Keratinocyte (primary cell): Measurements from ENCODE around the gene SESN3. TPM values are rescaled to one million over a fixed set of nuclear protein-coding genes. Genes with fewer than 3 reads are reported as not detected.

Experiments used
- DNase-seq: peaks from one replicate; pipeline ENCODE4 v3.0.0-alpha.2; 2011; ENCODE audit warnings: low read depth, missing footprints, low spot score
- FAIRE-seq: peaks from 2 replicates; lab custom pipeline; 2011; peaks lifted over from hg19 to GRCh38; lab: Jason Lieb, UNC
- H2AFZ ChIP-seq: 2 replicates; pipeline ENCODE4 v1.6.0; 2012; ENCODE audit warnings: low read length, control low read depth, inconsistent platforms; ENCODE audit not compliant: control insufficient read depth
- H3K27ac ChIP-seq: 2 replicates; pipeline ENCODE4 v1.5.1; 2011; ENCODE audit warnings: low read length; ENCODE audit not compliant: control insufficient read depth, insufficient read depth
- H3K27me3 ChIP-seq: 3 replicates; pipeline ENCODE4 v1.6.0; 2011; ENCODE audit warnings: low read length; ENCODE audit not compliant: control insufficient read depth, insufficient read depth; ENCODE audit errors: extremely low read depth
- H3K36me3 ChIP-seq, 2 experiments: 2 replicates in 1 of 2; 3 replicates in 1 of 2; pipeline ENCODE4 v1.5.1; 2011; ENCODE audit warnings: low read length in 2 of 2, mild to moderate bottlenecking in 1 of 2; ENCODE audit not compliant: control insufficient read depth in 2 of 2, insufficient read depth in 2 of 2; ENCODE audit errors: extremely low read depth in 1 of 2
- H3K4me1 ChIP-seq: 3 replicates; pipeline ENCODE4 v1.5.1; 2011; ENCODE audit warnings: low read length; ENCODE audit not compliant: control insufficient read depth, insufficient read depth; ENCODE audit errors: extremely low read depth
- H3K4me2 ChIP-seq: 3 replicates; pipeline ENCODE4 v1.6.0; 2011; ENCODE audit warnings: low read depth, low read length; ENCODE audit not compliant: control insufficient read depth, insufficient read depth; ENCODE audit errors: extremely low read depth
- H3K4me3 ChIP-seq, 3 experiments: fragments of 200-600 bp in 1 of 3; sonication (generic) in 1 of 3; 2 replicates in 2 of 3; 3 replicates in 1 of 3; pipeline ENCODE4 v1.5.1; 2011 to 2016; ENCODE audit warnings: low read length in 3 of 3, mild to moderate bottlenecking in 3 of 3, control low read depth in 2 of 3, inconsistent platforms in 1 of 3, low read depth in 1 of 3, mixed read lengths in 1 of 3, mixed run types in 1 of 3, moderate library complexity in 1 of 3; ENCODE audit not compliant: control insufficient read depth in 2 of 3, insufficient read depth in 2 of 3; ENCODE audit errors: extremely low read depth in 1 of 3
- H3K79me2 ChIP-seq: 2 replicates; pipeline ENCODE4 v1.6.0; 2012; ENCODE audit warnings: low read length; ENCODE audit not compliant: control insufficient read depth, insufficient read depth
- H3K9ac ChIP-seq: 3 replicates; pipeline ENCODE4 v1.6.0; 2011; ENCODE audit warnings: low read length; ENCODE audit not compliant: control insufficient read depth, insufficient read depth; ENCODE audit errors: extremely low read depth
- H3K9me1 ChIP-seq: 3 replicates; pipeline ENCODE4 v1.6.0; 2011; ENCODE audit warnings: low read length; ENCODE audit not compliant: control insufficient read depth, insufficient read depth; ENCODE audit errors: extremely low read depth
- H3K9me3 ChIP-seq: 2 replicates; pipeline ENCODE4 v1.5.1; 2012; ENCODE audit warnings: low read depth, low read length; ENCODE audit not compliant: control insufficient read depth
- H4K20me1 ChIP-seq: 3 replicates; pipeline ENCODE4 v1.6.0; 2011; ENCODE audit warnings: low read length; ENCODE audit not compliant: control insufficient read depth, insufficient read depth; ENCODE audit errors: extremely low read depth
- EZH2 ChIP-seq: IDR thresholded peaks from one replicate; pipeline ENCODE4 v1.6.1; 2012; ENCODE audit warnings: inconsistent platforms, mild to moderate bottlenecking, low read length, moderate library complexity
- dilution Hi-C: fragments of 300-500 bp; cut with MboI; formaldehyde crosslinking; loops from one replicate; pipeline ENCODE4 v1.7.0; 2020; ENCODE audit warnings: low sequenced_read_pairs; ENCODE audit not compliant: extremely low pct_ligation_motif_present
- polyA plus RNA-seq, 5 experiments: library from polyadenylated mRNA; depleted of rRNA in 3 of 5; stranded (reverse) in 3 of 5; stranded (forward) in 1 of 5; unstranded in 1 of 5; fragments of >200 nt; gene quantifications; 1 replicate in 1 of 5; 2 replicates in 3 of 5; 3 replicates in 1 of 5; pipeline versions ENCODE4 v1.2.1 to v1.2.3, GENCODE V29; 2011 to 2012; ENCODE audit warnings: missing spikeins in 2 of 5, low read depth in 1 of 5, low replicate concordance in 1 of 5
- TF ChIP-seq, protein P1 (sequence below), 3 experiments: IDR thresholded peaks in 1 of 3; conservative IDR thresholded peaks in 1 of 3; optimal IDR thresholded peaks in 1 of 3; 2 replicates in 2 of 3; 3 replicates in 1 of 3; pipeline versions ENCODE3 to v1.5.1; 2011; ENCODE audit warnings: low read length in 3 of 3, mild to moderate bottlenecking in 3 of 3, moderate library complexity in 2 of 3, control low read depth in 1 of 3, inconsistent platforms in 1 of 3; ENCODE audit not compliant: insufficient read depth in 2 of 3; ENCODE audit errors: extremely low read depth in 1 of 3

The SESN3 gene
- polyA plus RNA-seq, 1 donor (not counting 4 experiments of a cell fraction or from before 2014, with no cell fraction given), result 35.2 TPM

- H3K27ac ChIP-seq, result no peak overlapping the region
- TF ChIP-seq, protein P1, sequence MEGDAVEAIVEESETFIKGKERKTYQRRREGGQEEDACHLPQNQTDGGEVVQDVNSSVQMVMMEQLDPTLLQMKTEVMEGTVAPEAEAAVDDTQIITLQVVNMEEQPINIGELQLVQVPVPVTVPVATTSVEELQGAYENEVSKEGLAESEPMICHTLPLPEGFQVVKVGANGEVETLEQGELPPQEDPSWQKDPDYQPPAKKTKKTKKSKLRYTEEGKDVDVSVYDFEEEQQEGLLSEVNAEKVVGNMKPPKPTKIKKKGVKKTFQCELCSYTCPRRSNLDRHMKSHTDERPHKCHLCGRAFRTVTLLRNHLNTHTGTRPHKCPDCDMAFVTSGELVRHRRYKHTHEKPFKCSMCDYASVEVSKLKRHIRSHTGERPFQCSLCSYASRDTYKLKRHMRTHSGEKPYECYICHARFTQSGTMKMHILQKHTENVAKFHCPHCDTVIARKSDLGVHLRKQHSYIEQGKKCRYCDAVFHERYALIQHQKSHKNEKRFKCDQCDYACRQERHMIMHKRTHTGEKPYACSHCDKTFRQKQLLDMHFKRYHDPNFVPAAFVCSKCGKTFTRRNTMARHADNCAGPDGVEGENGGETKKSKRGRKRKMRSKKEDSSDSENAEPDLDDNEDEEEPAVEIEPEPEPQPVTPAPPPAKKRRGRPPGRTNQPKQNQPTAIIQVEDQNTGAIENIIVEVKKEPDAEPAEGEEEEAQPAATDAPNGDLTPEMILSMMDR (optimal IDR thresholded peaks at IDR 0.05 in 1 of 3, IDR thresholded peaks at IDR 0.05 in 1 of 3, conservative IDR thresholded peaks at IDR 0.05 in 1 of 3; ENCODE audit: extremely low read depth in 1 of 3, insufficient read depth in 2 of 3, low read length in 3 of 3), result no peak
- TF ChIP-seq EZH2, result no peak
- no peaks in the 10 kb centered on the region for H3K4me1 ChIP-seq
- H3K9ac ChIP-seq, result no peak overlapping the region
- no peaks in the 10 kb centered on the region for H3K9me1 ChIP-seq
- H3K4me3 ChIP-seq, result no peak overlapping the region
- FAIRE-seq (no peak), DNase-seq (no peak)
- H4K20me1 ChIP-seq, result no peaks in the 10 kb centered on the region
- H3K9me3 ChIP-seq, result no peaks in the 10 kb centered on the region
- no peaks in the 10 kb centered on the region for H3K36me3 ChIP-seq
- H3K27me3 ChIP-seq, result no peaks in the 10 kb centered on the region
- H3K4me2 ChIP-seq, result no peak overlapping the region
- dilution Hi-C loops, result no loop called here
- no peaks in the 10 kb centered on the region for H3K79me2 ChIP-seq
- H2AFZ ChIP-seq, result no peak overlapping the region
Observed at GRCh38 chr11:95264881-95265280, 33.9 kb upstream of the SESN3 start.

GRCh38 chr11:95262994-95263765 lies 32.2 kb upstream of the SESN3 start:
- H3K4me2 ChIP-seq, result no peak overlapping the region
- no peaks in the 10 kb centered on the region for H3K9me3 ChIP-seq
- H4K20me1 ChIP-seq, result no peaks in the 10 kb centered on the region
- no peaks in the 10 kb centered on the region for H3K9me1 ChIP-seq
- no peaks in the 10 kb centered on the region for H3K27me3 ChIP-seq
- TF ChIP-seq, protein P1 (optimal IDR thresholded peaks at IDR 0.05 in 1 of 3, IDR thresholded peaks at IDR 0.05 in 1 of 3, conservative IDR thresholded peaks at IDR 0.05 in 1 of 3; ENCODE audit: extremely low read depth in 1 of 3, insufficient read depth in 2 of 3, low read length in 3 of 3), result no peak
- no peak for FAIRE-seq
- no peak overlapping the region for H2AFZ ChIP-seq
- no peaks in the 10 kb centered on the region for H3K36me3 ChIP-seq
- H3K79me2 ChIP-seq, result no peaks in the 10 kb centered on the region
- no peak overlapping the region for H3K9ac ChIP-seq
- dilution Hi-C loops, result no loop called here
- no peak overlapping the region for H3K27ac ChIP-seq
- no peaks in the 10 kb centered on the region for H3K4me1 ChIP-seq
- H3K4me3 ChIP-seq, result no peak overlapping the region
- DNase-seq, result no peak
